Upper lobe of left lung (tissue), 4 donors: ENCODE data around the gene RNF130.

ENCODE experiments used
- CTCF ChIP-seq, 6 experiments: fragments of 450-650 bp in 4 of 6; fragments of 200-600 bp in 2 of 6; sonication (generic) in 2 of 6; IDR thresholded peaks; one replicate each; pipeline ENCODE4 v1.5.1; 2016 to 2019; ENCODE audit warnings: antibody characterized with exemption in 6 of 6
- EP300 ChIP-seq, 4 donors: sonication (generic); formaldehyde crosslinking; IDR thresholded peaks; one replicate each; pipeline ENCODE4 v1.5.1; 2017; ENCODE audit warnings: antibody characterized with exemption in 4 of 4, control low read depth in 2 of 4
- POLR2AphosphoS5 ChIP-seq, 2 donors: sonication (generic); formaldehyde crosslinking; IDR thresholded peaks; one replicate each; pipeline ENCODE4 v1.5.1; 2017; ENCODE audit warnings: antibody characterized with exemption in 2 of 2

DNA sequence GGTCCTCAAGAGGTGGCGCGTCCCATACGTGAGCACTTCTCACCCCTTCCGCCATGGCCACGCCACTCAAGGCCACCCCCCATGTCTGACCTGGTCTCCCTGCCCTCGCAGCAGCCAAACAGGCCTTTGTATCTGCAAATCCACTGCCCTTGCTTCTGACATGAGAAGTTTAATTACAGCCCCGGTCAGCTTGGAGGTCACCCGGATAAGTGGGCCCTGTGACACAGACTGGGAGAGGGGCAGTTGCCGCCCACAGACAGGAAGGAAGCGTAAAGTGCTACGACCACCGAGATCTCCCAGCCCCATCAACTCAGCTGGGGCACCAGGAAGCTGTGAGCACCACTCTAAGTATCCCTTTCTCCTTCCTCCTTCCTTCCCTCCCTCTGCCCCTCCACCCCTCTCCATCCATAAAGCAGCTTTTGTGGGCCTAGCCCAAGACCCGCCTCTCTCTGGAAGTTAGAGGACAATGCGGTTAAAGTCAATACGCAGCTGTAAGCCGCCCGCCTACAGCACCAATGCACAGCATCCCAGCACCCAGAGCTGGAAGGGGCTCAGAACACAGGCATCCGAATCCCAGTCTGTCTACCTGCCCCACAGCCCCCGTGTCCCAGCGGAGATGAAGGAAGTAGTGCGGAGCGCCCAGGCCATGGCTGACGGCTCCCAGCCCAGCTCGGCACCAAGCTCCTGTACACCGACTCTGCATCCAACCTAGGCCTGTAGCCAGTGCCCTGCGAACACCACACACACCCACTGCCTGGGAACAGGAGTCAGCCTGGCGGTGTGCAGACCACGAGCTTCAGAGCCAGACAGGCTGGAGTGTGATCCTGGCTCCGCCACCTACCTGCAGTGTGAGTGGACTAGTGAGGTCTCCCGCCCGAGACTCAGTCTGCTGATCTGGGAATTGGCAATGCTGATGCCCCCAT is 44.8 kb upstream of the RNF130 start:
- TF ChIP-seq CTCF (IDR thresholded peaks at IDR 0.05): no peak
- no peak for TF ChIP-seq POLR2AphosphoS5 (IDR thresholded peaks at IDR 0.05)
- TF ChIP-seq EP300 (IDR thresholded peaks at IDR 0.05): no peak
